Measurements from ENCODE around the gene NUTM1. TPM values are rescaled to one million over a fixed set of nuclear protein-coding genes. Genes with fewer than 3 reads are reported as not detected.

Gene NUTM1
- total and polyA plus RNA-seq, 2 donors from 2014 or later, result not detected

DNA sequence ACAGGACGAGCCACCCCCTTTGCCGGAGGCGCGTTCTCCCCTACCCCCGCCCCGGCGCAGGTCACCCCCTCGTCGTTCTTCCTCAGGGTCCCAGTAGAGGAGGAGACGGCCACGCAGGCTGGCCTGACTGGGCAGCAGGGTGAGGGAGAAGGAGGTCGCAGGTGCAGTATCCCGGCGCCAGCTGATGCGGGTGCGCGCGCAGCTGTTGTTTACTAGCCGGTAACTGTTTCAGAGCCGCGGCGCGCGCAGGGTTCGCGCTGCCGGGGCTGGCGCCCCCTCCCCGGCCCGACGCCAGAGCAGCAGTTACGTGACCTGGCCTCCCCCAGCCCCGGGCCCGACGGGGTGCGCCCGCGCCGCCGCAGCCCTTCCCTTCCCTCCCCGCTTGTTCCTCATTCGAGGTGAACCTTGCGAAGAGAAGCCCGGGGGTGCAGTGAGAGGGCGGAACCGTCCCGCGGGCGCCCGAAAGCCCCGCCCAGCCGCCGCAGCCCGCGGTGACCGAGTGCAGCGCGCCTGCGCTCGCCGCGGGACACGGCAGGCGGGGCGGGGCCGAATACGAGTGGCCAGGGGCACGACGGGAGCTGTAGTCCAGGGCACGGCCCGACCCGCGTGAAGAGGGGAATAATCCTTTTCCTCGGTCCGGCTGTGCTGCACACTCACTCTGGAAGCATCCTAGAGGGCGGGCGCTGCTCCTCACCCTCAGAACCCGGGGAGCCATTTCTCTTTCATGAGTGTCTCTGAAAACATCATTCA is 5.4 kb upstream of the NUTM1 start, which contains the start of gene SLC12A6:
Gene SLC12A6 (minus strand): TSS at position 225 of the 750 bp plus-strand sequence. CDS start 1,101 bp downstream, outside the sequence.
- FAIRE-seq (no peak), DNase-seq (peak; percentile 91 to 96 (median 94))
- H3K36me3 ChIP-seq (ENCODE audit: control insufficient read depth in 2 of 3, insufficient read depth in 3 of 3, low read length in 3 of 3), result no peaks in the 10 kb centered on the region
- peaks cover 0 to 9% (median 7%) of the 10 kb centered on the region in 3 donors for H3K4me1 ChIP-seq (ENCODE audit: control insufficient read depth in 2 of 3, insufficient read depth in 2 of 3, low read depth in 1 of 3, low read length in 3 of 3)
- H3K9ac ChIP-seq (ENCODE audit: low read length in 3 of 3), result peak within 1 kb of the TSS; percentile 61 to 76 (median 71)
- intact Hi-C loops (cut with DNase I), result no loop called here
- peak within 1 kb of the TSS; percentile 87 to 92 for H3K27ac ChIP-seq (ENCODE audit: low read depth in 2 of 2, low read length in 2 of 2)
- H3K27me3 ChIP-seq (ENCODE audit: control insufficient read depth, insufficient read depth, low read length), result no peaks in the 10 kb centered on the region
- peak within 1 kb of the TSS; percentile 81 to 92 (median 92) for H3K4me3 ChIP-seq (ENCODE audit: low read length in 3 of 3)
- no peaks in the 10 kb centered on the region for H3K9me3 ChIP-seq (ENCODE audit: control insufficient read depth in 2 of 3, insufficient read depth in 1 of 3, low read length in 3 of 3)
- TF ChIP-seq CTCF (IDR thresholded peaks at IDR 0.05; ENCODE audit: borderline replicate concordance, extremely low read depth, insufficient read depth), result no peak

DNA sequence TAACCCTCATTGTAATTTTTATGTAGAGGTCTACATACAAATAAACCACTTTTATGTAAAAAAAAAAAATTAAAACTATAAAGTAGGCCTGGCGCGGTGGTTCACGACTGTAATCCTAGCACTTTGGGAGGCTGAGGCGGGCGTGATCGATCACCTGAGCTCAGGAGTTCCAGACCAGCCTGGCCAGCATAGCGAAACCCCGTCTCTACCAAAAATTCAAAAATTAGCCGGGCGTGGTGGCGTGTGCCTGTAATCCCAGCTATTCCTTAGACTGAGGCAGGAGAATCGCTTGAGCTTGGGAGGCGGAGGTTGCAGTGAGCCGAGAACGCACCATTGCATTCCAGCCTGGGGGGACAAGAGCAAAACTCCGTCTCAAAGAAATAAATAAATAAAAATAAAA is 4.8 kb upstream of the NUTM1 start:
- H3K9me3 ChIP-seq (ENCODE audit: control insufficient read depth in 2 of 3, insufficient read depth in 1 of 3, low read length in 3 of 3), result no peaks in the 10 kb centered on the region
- H3K4me1 ChIP-seq (ENCODE audit: control insufficient read depth in 2 of 3, insufficient read depth in 2 of 3, low read depth in 1 of 3, low read length in 3 of 3), result peaks cover 0 to 9% (median 7%) of the 10 kb centered on the region in 3 donors
- H3K4me3 ChIP-seq (ENCODE audit: low read length in 3 of 3), result peak overlapping the region; percentile 36 to 92 (median 42)
- TF ChIP-seq CTCF (IDR thresholded peaks at IDR 0.05; ENCODE audit: borderline replicate concordance, extremely low read depth, insufficient read depth), result no peak
- peak in 1 of 5 donors; percentile 60 for DNase-seq
- H3K36me3 ChIP-seq (ENCODE audit: control insufficient read depth in 2 of 3, insufficient read depth in 3 of 3, low read length in 3 of 3), result no peaks in the 10 kb centered on the region
- intact Hi-C loops (cut with DNase I), result no loop called here
- no peak overlapping the region for H3K27ac ChIP-seq (ENCODE audit: low read depth in 2 of 2, low read length in 2 of 2)
- H3K9ac ChIP-seq (ENCODE audit: low read length in 3 of 3), result peak overlapping the region in 1 of 3 donors; percentile 16
- no peaks in the 10 kb centered on the region for H3K27me3 ChIP-seq (ENCODE audit: control insufficient read depth, insufficient read depth, low read length)
- FAIRE-seq, result no peak

DNA sequence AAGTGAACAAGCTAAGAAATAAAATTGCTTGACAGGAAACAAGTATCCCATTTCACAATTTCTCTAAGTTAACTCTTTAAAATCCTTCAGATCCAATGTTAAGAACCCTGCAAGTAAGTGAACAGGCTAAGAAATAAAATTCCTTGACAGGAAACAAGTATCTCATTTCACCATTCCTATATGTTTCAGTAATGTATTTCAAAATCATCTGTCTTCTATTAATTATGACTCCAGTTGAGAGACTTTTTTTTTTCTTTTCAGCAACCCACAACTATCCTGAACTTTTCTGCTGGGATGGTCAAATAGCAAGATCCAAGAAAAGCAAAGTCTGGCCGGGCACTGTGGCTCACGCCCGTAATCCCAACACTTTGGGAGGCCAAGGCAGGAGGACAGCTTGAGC is 3.2 kb upstream of the NUTM1 start:
- H3K27ac ChIP-seq (ENCODE audit: low read depth in 2 of 2, low read length in 2 of 2), result no peak overlapping the region
- no peak for FAIRE-seq
- no peak overlapping the region for H3K4me3 ChIP-seq (ENCODE audit: low read length in 3 of 3)
- no peak overlapping the region for H3K9ac ChIP-seq (ENCODE audit: low read length in 3 of 3)
- intact Hi-C loops (cut with DNase I), result no loop called here
- DNase-seq, result no peak
- H3K27me3 ChIP-seq (ENCODE audit: control insufficient read depth, insufficient read depth, low read length), result no peaks in the 10 kb centered on the region
- H3K4me1 ChIP-seq (ENCODE audit: control insufficient read depth in 2 of 3, insufficient read depth in 2 of 3, low read depth in 1 of 3, low read length in 3 of 3), result peaks cover 0 to 9% (median 7%) of the 10 kb centered on the region in 3 donors
- no peak for TF ChIP-seq CTCF (IDR thresholded peaks at IDR 0.05; ENCODE audit: borderline replicate concordance, extremely low read depth, insufficient read depth)
- no peaks in the 10 kb centered on the region for H3K9me3 ChIP-seq (ENCODE audit: control insufficient read depth in 2 of 3, insufficient read depth in 1 of 3, low read length in 3 of 3)
- H3K36me3 ChIP-seq (ENCODE audit: control insufficient read depth in 2 of 3, insufficient read depth in 3 of 3, low read length in 3 of 3), result no peaks in the 10 kb centered on the region
